ENCODE measurements around the gene LSS.
"Not testable (repeated sequence)": the region's sequence is repeated elsewhere in the genome, so short reads cannot be mapped to it uniquely, and the experiment has no call there.

Gene LSS

DNA sequence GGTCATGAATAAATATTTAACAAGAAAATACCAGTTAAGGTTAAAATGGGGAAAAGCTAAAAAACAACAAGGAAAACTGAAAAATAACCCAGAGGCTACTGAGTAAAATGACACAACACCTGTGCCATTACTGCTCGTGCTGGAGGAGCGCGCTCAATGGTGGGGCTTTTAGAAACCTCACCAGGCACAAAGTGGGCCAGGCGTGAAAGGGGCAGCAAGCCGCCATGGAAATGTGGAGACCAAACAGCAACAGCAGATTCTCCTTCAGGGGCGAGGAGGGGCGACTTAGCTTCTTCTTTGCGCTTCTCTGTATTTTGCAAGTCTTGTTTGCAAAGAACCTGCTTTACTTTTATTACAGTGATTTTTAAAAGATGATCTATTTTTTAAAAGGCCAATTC, 25.4 kb downstream of the LSS start:
- no peak for DNase-seq

DNA sequence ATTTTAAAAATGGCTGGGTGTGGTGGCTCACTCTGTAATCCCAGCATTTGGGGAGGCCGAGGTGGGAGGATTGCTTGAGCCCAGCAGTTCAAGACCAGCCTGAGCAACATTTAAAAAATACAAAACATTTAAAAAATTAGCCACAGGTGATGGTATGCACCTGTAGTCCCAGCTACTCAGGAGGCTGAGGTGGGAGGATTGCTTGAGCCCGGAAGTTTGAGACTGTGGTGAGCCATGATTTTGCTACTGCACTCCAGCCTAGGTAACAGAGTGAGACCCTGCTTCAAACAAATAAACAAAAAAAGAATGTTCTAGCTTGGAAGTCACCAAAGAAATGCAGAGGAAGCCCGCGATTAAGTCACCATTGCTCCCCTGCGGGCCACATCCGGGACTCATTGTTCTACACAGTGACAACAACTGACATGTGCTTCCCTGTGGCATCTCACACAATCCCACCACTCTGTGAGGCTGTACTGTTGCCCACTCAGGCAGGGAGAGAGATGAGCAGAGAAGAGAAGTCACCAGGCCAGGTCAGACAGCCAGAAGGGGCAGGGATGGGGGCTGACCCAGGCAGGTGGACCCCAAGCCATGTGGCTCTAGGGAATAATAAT, 25.9 kb downstream of the LSS start:
- DNase-seq, result no peak

DNA sequence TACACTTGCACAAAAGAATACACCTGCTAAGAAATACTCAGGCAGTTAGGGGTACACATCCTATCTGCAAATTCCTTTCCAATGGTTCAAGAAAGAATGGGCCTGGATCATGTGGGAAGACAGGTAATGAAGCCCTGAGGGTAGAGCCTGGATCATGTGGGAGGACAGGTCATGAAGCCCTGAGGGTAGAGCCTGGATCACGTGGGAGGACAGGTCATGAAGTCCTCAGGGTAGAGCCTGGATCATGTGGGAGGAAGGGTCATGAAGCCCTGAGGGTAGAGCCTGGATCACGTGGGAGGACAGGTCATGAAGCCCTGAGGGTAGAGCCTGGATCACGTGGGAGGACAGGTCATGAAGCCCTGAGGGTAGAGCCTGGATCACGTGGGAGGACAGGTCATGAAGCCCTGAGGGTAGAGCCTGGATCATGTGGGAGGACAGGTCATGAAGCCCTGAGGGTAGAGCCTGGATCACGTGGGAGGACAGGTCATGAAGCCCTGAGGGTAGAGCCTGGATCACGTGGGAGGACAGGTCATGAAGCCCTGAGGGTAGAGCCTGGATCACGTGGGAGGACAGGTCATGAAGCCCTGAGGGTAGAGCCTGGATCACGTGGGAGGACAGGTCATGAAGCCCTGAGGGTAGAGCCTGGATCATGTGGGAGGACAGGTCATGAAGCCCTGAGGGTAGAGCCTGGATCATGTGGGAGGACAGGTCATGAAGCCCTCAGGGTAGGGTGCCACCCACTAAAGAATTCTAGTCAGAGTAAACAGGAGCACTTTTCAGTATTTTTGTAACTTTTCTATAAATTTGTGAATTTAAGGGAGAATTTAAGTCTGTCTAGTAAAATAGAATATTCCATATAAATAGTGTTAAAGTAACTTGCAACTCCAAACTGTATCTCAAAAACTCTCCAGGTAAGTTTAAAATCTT, 27.4 kb downstream of the LSS start:
- DNase-seq, result not testable (repeated sequence)

DNA sequence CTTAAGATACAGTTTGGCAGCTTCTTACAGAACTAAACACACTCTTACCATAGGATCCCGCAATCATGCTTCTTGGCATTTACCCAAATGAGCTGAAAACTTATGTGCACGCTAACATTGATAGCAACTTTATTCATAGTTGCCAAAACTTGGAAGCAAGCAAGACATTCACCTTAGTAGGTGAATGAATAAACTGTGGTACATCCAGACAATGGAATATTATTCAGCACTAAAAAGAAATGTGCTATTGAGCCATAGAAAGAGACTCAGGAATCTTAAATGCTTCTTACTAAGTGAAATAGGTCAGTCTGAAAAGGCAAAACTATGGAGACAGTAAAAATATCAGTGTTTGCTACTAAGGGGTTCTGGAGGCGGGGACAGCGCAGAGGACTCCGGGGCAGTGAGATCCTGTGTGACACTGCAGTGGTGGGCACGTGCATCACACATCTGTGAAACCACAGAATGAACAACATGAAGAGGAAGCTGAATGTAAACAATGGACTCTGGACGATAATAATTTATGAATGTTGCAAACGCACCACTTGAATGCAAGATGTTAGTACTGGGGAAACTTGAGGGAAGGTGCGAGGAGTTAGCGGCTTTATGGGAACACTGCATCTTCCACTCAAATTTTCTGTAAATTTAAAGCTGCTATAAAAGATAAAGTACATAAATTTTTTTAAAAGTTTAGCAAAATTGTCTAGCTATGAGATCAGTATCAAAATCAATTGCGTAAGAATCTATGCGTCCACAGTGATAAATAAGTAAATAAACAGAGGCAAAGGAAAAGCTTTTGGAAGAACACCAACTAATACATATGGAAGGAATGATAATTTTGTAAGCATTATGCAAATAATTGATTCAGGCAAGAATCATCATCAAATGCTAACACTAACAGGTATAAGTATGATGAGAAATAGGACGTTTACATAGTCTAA, 28.9 kb downstream of the LSS start:
- no peak for DNase-seq

DNA sequence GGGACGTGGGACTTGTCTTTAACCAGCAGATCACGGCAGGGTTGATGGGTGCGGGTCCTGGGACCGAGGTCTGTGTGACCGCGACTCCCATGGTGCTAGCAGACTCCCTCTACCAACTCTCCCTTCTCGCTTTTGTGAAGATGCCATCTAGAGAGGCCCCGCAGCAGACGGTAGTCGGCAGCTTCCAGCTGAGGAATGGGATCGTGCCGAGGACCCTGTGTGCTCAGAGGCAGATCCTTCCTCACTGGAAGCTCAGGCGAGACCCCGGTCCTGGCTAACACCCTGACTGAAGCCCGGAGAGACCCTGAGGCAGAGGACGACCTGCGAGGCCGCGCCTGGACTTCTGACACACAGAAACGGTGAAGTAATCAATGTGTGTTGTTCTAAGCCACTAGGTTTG, 31.8 kb downstream of the LSS start:
- DNase-seq, result no peak

DNA sequence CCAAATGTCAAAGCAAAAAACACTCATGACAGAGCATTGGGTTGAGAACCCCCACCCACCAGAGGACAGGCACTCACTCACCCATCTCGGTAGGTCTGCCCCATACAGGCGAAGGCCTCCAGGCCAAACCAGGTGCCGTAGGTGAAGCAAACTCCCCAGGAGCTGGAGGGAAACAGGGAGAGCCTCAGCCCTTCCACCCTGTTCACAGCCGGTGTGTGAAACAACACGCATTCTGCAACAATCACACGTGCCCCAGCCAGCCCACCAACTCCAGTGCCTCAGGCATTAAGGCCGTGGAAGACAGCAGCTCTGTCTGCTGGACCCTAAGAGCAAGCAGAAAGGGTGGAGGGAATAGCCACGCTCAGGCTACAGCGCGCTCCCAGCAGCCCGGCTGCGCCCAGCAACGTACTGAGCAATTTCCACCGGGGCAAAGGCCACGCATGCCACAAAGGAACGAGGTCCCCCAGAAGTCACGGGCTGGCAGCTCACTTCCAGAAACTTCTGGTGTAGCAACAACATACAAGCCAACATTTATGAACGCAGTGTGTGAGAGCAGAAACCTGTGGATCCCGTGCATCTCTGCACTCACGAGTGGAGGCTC, 32.9 kb downstream of the LSS start:
- no peak for DNase-seq

DNA sequence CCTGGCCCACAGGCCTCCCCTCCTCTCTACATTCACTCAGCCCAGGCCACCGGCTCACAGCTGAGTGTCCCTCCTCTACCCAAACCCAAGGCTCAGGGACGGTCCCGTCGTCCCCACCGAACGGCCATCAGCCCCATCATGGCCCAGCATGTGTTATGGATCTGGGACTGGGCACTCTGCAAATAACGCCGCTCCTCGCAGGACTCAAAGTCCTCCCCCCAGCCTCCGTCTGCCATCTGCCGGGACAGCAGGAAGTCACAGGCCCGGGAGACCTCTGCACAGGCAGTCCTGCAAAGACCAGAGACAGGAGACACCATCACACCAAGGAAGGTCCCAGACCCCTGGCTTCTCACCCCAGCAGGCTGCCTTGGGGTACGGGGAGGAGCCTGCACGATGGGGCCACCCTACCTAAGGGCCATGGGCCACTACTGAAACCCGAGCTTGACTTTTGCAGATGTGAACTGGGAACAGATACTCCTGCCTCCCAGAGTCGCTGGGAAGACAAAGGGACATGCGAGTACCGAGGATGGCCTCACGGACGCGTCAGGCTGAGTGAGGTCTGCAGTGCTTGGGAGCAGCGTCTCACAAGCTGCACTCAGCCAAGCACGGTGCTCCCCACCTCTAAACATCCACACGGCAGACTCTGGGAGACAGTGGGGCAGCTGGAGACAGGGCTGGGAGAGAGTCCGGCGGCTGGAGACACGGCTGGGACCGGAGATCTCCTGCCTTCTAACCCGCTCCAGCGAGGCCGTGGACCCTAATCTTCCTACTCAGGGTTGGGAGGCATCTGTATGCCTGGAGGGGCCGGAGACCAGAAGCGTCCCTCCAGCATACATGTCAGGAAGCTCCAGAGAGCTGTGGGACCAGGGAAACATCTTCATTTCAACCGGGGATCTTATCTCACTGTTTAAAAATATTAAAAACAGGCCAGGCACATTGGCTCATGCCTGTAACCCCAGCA, 33.9 kb downstream of the LSS start:
- no peak for DNase-seq

DNA sequence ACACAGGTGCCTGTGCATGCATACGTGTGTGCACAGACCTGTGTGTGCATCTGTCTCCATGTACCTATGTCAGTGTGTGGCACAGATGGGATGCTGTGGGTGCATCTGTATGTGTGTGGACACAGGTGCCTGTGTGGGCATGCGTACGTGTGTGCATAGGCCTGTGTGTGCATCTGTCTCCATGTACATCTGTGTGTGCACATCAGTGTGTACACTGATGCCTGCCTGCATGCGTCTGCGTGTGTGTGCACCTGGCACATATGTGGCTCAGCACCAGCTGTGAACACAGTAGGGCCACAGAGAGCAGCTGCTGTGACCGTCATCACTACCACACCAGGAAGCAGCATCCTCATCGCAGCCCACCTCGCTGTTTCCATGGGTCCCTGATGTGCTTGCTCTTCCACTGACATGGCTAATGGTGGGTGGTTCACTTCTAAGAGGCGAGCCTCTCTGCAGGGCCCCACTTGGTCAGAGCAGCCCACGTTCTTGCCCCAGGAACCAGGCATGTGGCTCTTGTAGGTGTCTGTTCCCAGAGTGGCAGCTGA, 34.7 kb downstream of the LSS start:
- no peak for DNase-seq

DNA sequence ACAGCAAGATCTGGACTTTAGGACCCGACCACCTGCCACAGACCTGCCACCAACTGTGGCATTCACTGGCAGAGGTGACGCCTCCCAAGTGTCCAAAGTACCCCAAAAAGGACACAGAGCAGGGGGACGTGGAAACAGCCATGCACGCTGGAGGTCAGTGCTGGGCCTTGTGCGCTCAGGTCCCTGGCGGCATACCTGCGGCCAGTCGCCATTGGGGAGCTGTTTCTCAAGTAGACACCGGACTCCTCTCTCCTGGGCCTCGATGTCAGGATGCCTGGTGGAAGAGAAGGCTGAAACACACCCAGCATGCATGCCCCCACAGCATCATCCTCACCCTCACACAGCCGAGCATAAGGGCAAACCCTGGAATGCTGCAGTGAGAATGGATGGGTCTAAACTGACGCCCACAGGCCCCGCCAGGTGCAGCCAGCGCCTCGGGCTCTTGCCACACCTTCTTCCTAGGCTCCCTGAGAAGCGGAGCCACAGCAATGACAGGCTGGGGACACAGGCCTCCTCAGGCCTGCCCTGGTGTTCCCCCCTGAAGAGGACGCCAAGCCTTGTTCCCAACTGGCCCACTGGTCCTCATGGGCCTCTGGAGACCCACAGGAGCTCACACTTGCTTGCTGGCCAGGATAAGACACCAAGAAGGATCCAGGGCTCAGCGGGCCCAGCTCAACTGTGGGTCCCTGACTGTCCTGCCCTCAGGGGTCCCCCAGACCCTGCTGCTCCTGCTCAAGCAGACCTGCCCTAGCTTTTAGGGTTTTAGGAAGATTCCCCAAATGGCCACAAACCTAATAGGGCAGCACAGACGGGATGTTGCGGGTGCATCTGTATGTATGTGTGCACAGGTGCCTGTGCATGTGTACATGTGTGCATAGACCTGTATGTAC, 36.6 kb downstream of the LSS start:
- DNase-seq, result no peak

DNA sequence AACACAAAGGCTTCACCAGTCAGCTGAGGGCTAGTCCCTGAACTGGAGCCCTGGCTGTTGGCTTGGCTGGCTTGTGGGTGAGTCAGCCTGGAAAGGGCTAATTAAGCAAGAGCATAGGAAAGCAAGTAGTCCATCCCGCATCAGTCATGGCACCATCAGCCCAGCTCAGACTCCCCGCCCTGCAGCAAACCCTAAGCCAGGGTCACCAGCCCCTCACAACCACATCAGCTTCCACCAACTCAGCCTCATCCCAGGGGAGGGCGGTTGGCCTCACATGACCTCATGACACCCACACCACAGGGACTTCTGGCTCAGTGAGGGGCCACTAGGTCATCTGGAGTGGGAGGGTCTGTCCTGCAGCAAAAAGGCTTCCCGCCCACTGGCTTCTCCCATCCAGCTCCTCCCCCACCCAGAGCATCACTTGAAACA, 37.3 kb downstream of the LSS start:
- no peak for DNase-seq

DNA sequence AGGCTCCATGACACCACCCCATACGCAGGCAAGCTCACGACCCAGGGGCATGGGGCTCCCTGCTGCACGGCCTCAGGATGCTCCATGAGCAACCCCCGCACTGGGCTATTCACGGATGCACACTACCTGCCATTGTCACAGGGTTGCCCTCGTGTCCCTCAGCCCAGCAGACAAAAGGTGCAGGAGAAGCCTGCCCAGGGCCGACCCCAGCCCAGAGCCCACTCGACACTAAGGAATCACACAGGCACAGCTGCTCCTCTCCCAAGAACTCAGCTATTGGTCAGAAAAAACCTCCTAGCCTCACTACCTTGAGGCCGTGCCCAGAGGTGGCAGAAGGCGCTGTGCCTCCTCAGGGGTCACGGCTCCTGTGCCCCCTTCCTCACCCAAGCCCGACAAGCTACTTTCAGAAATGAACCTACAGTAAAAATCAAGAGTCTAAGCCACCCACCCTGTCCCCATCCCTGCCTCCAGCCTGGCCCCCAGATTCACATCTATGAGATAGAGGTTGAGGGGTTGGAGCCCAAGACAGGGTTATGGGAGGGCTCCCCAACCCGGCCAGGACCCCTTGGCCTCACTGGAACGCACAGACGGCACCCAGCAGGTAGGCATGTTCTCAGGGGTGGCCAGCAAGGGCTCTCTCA, 38.0 kb downstream of the LSS start:
- DNase-seq, result no peak

DNA sequence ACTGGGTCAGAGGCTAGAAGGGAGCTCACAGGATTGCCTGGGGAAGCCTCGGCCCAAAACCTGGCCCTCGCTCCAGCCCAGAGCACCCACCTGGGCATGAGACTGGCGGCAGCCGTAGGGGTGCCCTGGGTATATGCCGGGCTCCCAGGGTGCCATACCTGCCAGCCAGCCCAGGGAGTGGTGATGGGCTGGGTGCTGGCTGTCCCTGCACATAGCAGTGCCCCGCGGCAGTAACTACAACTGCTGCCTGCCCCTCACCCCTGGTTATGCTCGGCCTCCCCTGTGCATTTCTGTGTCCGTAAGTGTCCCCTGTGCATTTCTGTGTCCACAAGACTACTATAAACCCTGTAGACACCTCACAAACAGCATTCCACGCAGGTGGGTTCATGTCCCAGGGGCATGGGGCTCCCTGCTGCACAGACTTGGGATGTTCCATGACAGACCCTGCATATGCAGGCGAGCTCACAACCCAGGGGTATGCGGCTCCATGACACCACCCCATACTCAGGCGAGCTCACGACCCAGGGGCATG, 38.5 kb downstream of the LSS start:
- DNase-seq, result no peak

DNA sequence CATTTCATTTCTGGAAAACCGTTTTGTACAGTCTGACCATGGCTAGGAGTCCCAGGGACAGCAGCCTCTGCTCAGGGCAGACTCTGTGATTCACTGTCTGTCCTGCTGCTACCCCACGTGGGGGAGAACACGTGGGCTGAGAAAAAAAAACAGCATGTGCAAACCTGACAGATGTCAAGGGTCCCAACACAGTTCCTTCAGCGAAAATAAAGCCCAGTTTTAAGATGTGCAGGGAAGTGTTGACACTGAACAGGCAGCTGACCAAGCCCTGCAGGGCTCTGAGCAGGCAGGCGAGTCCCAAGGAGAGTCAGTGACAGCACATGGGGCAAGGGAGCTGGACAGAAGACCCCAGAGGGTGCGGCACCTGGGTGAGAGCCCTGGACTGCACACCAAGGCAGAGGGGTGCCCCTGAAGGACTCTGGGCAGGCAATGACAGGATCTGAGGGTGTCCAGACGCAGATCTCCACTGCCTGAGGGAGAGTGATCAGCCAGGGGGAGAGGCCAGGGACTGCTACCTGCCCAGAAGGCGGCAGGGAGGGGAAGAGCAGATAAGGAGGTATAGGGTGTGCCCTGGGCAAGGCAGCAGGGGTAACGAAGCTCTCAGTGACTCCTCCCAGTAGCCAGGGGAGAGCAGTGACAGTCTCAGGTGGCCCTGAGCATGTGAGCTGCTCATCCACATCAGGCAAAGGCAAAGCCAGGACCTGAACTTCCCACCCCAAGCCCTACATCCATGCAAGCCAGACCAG, 39.2 kb downstream of the LSS start:
- no peak for DNase-seq

DNA sequence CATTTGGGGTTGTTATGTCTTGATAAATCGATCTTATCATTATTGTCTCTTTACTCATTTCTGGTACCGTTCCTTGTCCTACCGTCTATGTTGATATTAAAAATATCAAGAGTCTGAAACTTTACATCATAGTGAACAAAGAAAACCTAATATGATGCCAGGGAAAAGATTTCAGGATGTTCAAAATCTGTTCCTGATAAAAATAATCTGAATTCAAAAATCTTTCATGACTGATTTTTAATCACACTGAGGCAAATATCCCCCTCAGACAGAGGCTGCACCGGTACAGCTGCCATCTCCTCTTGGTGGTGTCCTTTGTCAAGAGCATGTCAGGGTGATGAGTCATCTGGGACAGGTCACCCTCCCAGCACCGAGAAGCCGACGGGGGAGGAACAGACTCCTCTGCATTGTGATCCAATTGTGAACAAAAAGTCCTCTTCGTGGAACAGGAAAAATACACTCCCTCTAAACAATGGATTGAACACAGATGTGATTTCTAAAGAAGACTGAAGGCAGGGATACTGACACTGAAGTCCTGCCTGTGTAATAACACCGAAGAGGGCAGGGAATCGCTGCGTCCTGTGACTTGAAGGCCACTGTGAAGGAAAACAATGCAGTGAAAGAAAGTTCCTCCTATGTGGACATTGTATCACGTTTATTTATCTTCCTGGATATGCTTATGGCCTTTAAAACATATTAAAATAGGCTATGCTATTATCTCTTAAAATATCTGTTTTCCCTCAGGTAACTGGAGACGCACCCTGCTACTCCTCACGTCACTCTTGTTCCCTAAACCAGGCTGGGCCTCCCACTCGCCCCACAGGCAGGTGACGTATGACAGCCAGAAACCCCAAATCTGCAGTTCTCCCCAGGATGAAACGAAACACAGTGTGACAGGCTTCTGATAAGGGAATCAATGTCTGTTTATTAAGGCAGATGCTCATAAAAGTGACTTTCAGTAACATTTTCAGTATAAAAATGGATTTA, 40.1 kb downstream of the LSS start:
- no peak for DNase-seq

DNA sequence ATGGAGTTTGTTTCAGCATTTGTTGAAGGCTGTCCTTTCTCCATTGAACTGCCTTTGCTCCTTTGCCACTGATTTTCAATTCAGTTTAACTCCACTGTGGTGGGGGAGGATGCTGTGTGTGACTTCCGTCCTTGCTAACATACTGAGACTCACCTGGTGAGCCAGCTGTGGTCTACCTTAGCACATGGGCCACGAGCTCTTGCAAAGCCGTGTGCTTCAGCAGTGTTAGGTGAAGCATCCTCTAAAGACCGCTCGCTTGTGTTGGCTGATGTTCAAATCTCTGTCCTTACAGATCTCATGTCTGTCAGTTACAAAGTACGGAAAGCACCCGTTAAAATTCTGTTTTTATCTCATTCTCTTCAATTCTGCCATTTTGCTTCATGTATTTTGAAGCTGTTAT, 40.8 kb downstream of the LSS start:
- DNase-seq, result no peak

DNA sequence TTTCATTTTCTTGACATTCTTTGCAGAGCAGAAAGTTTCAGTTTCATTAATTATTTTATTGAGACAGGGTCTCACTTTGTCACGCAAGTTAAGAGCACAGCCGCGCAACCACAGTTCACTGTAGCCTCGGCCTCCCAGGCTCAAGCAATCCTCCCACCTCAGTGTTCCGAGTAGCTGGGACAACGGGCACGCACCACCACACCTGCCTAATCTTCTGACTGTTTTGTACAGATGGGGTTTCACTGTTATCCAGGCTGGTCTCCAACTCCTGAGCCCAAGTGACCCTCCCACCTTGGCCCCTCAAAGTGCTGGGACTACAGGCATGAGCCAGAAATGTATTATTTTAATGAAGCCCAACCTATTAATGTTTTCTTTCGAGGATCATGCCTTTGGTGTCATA, 41.3 kb downstream of the LSS start:
- no peak for DNase-seq

DNA sequence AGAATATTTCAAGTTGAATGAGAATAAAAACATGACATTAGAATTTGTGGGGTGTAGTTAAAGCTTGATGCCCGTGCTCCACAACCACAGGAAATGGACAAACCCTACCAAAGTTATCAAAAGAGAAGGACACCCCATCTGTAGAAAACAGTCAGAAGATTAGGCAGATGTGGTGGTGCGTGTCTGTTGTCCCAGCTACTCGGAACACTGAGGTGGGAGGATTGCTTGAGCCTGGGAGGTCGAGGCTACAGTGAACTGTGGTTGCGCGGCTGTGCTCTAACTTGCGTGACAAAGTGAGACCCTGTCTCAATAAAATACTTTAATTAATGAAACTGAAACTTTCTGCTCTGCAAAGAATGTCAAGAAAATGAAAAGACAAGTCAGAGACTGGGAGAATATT, 42.9 kb downstream of the LSS start:
- DNase-seq, result no peak
